ENCODE data around the gene OR4B1. TPM values are rescaled to one million over a fixed set of nuclear protein-coding genes. Genes with fewer than 3 reads are reported as not detected.

Gene OR4B1, protein sequence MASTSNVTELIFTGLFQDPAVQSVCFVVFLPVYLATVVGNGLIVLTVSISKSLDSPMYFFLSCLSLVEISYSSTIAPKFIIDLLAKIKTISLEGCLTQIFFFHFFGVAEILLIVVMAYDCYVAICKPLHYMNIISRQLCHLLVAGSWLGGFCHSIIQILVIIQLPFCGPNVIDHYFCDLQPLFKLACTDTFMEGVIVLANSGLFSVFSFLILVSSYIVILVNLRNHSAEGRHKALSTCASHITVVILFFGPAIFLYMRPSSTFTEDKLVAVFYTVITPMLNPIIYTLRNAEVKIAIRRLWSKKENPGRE
- total RNA-seq, result not detected in 2 replicates

GRCh38 chr11:48216510-48216909 lies at the start of gene OR4B1:
TSS of gene OR4B1 (plus strand) at chr11:48216810. CDS start at chr11:48216810, 0 bp downstream.

DNA sequence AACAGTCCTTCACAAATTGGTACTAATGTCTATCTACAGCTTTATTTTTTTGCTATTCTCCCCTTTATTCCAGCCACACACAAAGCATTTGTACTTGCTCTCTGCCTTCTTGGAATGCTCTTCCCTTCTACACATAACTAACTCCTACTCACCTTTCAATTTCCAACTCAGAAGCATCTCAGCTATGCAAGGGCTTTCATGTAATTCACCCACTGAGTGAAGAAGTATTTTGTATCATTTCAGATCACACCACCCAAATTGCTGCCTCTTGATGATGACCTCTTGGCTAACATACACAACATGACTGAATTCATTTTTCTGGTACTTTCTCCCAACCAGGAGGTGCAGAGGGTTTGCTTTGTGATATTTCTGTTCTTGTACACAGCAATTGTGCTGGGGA lies 28.2 kb downstream of the OR4B1 start, which contains the start of gene OR4X2:
OR4X2 (plus strand) TSS at position 301 of the 400 bp plus-strand sequence; CDS start at position 301, 0 bp downstream.

DNA sequence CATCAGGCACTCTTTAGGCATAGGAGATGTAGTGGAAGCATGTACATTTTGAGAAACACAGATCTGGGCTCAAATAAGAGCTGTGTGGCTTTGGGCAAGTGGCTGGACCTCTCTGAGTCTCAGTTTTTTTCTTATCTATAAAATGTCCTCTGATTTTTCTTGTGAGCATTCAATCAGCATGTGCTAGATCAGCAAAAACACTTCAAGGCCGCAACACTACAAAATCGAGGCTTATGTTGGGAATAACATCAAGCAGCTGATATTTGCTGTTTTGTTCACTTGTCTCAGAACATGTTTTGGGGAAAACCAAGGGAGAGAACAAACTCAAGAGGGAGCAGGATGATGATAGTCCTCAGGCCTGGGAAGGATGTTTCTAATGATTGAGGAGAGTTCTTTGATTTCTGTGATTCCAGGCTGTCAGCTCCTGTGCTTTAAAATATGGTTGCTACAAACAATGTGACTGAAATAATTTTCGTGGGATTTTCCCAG lies 46.9 kb downstream of the OR4B1 start, which contains the start of gene OR4X1:
OR4X1 (plus strand) TSS at position 439 of the 489 bp plus-strand sequence; CDS start at position 439, 0 bp downstream.

Other genes starting within 250 kb of the OR4B1 start
- gene PTPRJ, start 236.3 kb upstream of the OR4B1 start, total RNA-seq, result 2.4 and 8.1 TPM in 2 replicates
- gene OR4X2, start 28.3 kb downstream of the OR4B1 start, total RNA-seq, result not detected in 2 replicates
- not detected in 2 replicates for gene OR4X1, start 47.1 kb downstream of the OR4B1 start, total RNA-seq
- gene OR4S1, start 89.4 kb downstream of the OR4B1 start, total RNA-seq, result not detected in 2 replicates
- gene OR4C3, start 108.1 kb downstream of the OR4B1 start, total RNA-seq, result not detected in 2 replicates
- not detected in 2 replicates for gene OR4C5, start 149.7 kb downstream of the OR4B1 start, total RNA-seq